Stimulated activated CD8-positive, alpha-beta memory T cell treated with anti-CD3 and anti-CD28 coated beads, Interleukin-15, amount 100 ng/mL, for 48 hours (primary cell): ENCODE data around the gene KIF12.

Source experiments
- DNase-seq, 2 donors: peaks; one replicate each; pipeline ENCODE4 v3.0.0-alpha.2; 2020; ENCODE audit warnings: low read depth in 2 of 2

KIF12 gene

DNA sequence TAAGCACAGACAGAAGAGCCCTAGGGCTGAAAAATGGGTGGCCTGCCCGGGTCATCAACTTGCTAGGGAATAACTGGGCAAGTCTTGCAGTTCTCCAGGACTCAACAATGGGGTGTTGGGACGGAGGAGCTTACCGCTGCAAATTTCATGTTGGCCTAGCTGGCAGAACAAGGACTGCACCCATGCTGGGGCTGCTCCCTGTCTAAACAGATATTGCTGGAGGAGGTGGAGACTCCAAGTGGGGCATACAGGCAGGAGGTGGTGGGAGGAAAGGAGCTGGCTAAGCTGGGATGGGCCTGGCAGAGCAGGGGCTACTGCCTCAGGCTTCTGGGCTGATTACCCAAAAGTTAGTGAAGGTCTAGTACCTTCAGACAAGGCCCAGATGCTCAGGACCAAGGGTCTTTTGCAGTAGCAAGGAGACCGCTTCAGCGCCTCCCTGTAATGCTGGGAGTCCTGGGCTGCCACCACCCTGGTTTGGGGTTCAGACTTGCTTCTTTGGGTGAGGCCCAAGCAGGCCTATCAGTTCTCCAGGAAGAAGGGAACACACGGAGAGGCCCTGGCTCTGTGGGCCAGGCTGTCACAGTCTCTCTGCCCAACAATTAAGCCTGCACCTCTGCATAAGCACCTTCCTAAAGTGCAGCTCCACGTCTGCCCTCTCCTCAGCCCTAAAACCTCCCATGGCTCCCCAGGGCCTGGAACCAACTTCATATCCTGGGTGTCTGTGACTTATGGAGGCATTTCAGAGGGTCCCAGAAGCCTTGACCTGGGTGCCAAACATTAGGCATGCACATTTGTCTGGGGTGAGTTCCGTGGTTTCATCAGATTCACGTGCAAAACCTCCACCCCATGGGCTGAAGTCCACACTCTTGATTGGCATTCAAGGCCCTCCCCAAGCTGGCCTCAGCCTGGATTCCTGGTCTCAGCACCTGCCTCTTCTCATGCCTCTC is 24.2 kb upstream of the KIF12 start:
- no peak for DNase-seq

DNA sequence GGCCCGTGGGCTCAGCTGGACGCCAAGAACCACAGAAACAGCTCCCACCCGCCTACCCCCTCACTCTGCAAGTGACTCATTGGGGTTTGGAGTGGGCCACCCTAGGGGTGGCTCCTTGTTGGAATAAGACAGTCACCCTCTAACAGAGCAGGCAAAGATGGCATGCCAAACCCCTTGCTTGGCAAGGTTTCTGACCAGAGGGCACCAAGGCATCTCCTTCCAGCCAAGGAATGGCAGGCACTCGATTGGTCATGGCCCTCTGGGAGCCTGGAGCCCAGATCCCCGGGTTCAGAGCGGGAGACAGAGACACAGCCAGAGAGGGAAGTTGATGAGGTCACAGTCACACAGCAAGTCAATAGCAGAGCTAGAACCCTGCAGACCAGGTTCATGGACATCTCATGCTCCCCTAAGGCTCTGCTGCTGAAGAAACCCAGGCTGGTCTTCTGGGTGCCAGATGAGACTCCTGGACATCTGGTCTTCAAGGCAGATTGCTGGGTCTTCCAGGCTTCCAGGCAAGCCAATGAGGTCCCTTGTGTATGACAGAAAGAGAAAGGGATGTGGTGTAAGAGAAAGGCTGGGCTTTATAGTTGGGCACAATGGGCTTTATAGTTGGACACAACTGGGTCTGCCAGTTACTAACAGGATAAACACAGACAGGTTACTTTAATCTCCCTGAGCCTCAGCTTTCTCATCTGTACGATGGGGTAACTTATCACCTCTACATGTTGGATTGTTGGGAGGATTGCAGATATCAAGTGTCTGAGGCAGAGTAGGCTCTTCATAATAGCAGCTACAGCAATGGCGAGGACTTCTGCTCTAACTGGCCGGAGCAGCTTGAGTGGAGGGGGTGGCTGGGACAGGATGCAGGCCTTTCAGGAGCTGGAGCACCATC is 23.3 kb upstream of the KIF12 start:
- no peak for DNase-seq

DNA sequence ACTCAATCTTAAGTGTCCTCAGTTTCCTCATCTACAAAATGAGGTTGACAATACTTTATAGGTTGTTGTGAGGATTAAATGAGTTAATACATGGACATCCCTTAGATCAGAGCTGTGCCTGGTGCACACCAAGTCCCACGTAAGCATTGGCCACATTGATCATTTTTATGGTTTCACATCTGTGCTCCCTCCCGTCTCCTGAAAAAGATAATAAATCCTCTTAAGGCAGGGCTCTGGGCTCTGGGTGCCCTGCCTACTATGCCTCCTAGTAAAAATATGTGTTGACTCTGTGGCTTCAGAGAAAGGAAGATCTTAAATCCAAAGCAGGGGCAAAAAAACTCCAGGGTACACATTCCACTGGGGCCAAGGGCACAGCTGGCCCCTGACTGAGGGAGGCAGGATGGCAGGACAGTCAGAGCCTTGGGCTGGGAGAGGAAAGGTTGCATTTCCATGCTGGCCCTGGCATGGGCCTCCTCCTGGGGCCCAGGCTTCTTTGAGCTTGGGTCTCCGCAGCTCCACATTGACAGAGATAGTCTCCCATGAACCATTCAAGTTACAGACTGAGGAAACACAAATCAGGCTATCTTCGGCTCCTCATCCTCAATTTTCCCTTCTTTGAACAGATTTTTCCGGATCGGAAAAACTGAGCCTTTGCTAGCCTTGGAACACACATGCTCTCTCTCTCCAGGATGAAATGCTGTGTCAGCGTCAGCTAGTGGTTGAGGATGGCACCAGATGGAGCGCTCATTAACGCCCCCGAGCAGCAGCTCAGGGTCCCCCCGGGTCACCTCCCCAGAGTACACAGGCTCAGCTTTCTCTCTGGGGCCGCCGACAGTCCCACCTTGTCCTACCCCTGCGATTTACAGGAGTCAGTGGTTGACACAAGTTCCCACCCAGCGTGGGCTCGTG is 22.4 kb upstream of the KIF12 start:
- no peak for DNase-seq

DNA sequence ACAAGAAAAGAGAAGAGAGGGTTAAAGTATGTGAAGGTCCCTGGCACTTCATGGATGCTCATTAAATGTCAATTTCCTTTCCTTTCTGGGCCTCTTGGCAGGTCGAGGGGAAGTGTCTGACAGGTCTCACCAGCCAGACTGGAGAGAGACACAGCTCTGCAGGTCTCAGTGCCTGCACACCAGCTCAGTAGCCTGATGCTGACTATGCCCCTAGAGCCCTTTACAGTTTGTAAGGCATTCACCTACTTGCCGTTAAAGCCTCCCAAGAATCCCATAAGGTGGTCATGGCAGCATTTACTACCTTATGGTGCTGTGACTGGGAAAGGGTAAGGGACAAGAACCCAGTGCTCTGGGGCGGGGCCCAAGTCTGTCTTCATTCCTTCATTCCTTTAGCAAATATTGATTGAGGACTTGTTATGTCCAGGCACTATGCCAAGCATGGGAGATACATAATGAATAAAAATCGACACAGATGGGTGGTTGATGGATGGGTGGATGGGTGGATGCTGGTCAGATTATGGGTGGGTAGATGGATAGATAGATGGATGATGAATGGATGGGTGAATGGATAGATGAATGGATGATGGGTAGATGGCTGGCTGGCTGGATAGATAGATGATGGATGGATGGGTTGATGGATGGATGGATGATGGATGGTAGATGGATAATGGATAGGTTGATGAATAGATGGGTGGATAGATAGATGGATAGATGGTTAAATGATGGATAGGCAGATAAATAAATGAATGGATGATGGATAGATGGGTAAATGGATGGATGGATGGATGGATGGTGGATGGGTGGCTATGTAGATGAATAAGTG is 21.3 kb upstream of the KIF12 start:
- DNase-seq, result no peak

DNA sequence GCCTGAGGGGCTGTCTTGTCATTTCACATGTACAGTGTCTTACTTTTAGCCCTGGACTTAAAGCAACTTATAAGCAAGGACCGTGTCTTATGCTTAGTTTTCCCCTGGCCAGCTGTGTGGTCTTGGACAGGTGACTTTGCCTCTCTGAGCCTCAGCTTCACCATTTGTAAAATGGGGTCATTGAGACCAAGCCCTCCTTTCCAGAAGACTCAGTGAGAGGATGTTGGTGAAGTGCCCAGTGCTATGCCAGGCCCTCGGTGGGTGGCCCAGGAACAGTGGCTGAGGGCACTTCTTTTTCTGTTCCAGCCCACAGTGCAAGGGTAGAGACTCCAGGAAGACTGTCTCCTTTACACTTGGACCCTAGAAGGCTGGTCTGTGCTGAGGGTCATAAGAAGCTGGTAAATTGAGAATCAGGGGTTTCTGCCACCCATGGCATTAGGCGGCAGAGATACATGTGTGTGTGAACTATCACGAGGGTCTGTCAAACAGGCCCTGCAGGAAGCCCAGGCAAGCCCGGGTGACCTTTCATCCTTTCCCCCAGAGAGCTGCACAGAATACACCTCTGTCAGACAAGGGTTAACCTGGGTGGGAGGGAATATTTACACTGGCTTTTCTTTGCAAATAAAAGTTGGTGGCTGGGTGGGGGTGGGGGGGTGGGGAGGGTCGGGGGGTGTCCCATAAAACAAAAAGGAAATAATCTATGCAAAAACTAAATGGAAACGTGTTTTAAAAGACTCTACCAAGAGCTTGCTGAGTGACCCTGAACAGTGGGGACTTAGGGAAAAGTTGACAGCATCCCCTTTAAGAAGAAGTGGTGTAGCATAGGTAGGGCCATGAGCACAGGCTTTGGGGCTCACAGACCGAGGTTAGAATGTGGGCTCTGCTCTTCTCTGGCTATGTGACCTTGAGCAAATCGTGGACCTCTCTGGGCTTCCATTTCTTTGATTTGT is 20.4 kb upstream of the KIF12 start:
- no peak for DNase-seq

DNA sequence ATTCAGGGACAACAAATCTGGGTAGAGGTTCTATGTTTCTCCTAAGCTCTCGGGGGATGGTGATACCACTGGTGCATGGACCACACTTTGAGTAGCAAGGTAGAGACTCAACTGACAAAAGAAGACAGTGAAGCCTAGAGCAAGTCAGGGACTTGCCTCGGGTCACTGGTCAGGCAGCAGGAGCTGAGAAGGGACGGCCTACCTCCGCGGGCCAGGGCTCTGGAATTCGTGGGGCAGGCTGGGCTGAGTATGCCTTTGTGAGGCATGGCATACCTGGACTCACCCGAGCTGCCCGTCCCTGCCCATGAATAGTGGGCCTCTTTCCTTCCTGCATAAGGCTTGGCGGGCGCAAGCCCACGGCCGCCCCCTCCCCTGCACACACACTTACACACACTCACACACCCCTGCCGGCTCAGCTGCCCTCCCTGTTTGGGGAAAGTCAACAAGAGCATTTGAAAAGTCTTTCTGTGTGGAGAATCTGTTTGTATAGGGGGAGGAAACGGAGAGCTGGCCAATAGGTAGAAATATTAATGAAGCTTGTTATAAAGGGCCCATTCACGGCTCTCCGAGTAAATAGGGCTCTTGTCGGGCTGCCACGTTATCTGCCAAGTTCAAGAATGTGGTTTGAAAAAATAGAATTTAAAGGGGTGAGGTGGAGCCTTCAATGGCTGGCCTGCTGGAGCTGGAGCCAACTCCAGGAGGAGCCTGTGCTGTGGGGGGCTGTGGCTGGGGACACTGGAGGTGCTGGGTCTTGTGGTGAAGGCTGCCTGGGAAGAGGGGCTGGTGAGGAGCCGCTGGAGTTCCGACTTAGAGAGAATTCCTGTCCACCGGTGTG is 19.1 kb upstream of the KIF12 start:
- no peak for DNase-seq

DNA sequence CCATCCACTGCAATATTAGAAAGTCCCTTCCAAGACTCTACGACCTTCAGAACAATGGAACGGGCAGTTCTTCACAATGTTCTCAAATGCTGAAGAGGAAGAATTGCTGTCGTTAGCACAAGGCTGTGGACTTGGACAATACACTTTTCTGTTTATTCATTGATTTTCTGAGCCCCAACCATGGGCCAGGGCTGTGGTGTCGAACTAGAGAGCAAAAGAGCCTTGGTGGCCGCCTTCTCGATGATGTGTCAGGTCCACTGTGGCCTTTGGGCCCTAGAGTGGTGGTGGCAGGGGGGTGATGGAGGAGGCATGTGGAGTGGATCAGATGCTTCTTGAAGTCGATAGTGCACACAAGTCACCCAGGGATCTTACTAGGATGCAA is 18.5 kb upstream of the KIF12 start:
- no peak for DNase-seq

DNA sequence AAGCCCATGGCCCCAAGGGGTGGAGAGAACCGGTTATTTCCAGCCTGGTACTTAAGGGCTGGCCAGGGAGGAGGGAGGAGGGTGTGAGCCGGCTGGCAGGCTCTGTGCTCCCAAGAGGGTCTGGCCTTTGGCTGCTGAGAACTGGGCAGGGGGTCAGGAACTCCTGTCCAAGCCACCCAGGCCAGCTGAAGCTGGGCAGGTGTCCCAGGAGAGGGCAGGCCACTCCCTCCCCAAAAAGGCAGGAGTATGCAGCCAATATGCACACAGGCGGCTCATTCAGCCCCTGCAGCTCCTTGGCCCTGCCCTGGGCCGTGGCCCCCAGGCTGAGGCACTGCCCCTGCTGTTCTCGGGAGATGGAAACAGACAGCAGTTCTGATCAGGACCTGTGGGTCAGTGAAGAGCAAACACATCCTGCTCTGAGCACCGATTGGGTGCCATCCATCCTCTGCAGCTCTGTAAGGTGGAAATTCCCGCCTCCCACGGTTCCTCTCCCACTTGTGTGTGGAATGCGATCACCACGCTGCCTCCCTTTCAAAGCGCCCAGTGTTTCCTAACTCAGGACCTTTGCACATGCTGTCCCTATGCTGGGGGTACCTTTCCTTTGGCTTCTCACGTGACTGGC is 17.1 kb upstream of the KIF12 start:
- no peak for DNase-seq

DNA sequence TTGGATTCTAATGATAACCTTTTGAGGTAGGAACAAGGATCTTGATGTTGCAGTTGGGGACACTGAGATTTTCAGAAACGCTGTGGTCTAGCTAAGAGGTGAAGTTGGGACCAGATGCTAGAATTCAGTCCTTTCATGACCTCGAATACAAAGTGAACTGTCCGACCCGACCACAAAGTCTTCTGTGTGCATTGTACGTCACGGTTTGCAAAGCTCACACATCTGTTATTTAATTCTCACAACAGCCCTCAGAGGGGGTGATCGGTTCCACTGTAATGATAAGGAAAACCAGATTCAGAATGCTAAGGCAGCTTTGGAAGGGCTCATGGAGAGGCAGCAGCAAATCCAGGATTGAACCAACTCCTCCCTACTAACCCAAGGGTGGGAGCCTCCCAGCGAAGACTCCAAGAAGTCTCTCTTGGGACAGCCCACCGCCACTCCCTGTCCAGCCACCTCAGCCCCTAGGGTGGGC is 16.6 kb upstream of the KIF12 start:
- DNase-seq, result no peak

DNA sequence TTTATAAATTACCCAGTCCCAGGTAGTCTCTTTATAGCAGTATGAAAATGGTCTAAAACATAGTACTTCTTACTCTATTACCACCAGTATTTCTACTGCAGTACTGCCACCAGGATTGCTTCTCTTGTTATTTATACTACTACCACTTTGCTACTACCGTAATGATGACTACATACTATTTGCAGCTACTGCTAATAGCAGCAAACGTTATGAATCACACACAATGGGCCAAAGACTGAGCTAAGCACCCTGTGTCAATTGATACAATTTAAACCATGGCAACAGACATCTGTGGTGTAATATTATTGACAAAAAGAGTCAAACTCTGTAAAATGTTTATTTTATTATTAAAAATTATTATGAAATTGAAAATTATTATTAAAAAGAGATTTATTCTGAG is 15.3 kb upstream of the KIF12 start:
- no peak for DNase-seq

DNA sequence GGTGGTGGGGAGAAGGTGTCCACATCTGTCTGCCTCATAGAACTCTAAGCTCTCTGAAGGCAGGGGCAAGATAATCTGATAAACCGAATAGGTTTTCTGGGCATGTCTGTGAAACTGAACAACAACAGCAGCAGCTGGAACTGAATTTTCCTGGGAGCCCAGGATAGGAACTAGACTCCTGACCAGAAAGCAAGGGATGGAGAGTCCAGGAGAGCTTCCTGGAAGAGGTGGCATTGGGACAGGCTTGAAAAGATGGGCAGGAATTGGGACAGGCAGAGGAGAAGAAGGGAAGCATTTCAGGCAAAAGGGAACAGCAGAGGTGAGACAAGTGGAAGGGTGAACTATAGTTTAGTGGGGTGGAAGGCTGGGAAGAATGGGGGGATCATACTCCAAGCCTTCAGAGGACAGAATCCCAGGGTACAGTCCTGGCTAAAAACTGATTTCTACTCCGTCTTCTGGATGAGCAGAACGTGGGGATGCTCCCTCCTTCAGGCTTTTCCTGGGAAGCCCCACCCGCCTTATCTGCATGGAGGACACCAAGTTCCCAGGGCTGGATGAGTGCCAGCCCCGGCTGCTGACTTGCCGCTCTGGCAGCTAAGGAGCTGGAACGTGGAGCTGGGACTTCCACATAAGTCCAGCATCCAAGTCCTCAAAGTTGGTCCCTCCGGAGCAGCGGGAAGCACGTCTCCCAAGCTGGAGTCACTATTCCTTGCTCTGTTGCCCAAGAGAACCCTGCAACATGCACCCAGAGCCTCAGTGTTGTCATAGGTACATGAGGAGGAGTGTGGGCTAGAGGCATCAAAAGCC is 13.9 kb upstream of the KIF12 start:
- no peak for DNase-seq

DNA sequence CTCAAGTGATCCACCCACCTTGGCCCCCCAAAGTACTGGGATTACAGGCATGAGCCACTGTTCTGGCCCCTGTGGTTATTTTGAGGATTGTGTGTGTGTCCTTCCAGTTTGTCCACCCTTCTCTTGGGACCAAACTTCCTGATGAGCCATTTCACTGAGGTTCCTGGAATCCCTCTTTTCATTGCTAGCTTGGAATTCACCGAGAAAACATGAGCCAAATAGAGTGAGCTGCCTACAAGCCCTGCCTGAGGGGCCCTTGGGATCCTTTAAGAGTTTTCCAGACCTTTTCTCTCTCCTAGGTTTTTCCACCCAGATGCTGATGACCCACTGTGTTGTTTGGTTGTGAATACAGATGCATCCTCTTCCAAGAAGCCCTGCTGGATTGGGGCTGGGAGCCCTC is 13.2 kb upstream of the KIF12 start:
- no peak for DNase-seq

DNA sequence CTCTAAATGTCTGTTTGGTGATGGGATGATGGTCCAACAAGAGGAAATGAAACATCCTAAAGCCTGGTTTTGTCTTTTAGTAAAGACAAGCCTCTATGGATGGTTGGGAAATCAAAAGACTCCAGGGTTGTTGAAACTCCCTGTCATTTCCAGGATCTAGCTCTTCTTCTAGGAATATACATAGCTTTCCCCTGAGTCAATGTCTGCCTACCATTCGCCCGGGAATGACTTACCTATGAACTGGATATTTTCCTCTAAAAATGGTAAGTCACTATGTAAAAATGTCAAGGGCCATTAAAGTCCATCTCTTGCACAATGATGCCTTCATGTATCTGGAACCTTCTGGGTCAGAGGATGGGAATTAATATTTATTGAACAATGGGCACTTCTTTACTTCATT is 11.1 kb upstream of the KIF12 start:
- DNase-seq, result no peak

DNA sequence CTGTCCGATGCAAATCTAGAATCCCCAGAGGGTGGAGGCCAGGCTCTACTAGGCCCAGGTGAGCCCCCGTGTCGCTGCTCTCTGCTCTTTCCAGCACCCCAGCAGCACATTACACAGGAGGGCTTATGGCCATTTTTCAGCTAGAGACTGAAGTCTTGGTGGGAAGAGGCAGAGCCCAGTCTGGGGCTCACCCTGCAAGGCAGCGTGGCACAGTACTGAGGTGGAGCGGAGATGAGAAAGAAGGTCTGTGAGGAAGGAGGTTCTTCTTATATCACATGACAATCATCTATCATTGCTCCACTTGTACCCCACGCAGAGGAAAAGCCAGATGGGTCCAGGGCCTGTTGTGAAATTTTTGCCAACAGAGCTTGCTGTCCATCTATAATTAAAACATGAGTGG is 10.0 kb upstream of the KIF12 start:
- DNase-seq, result no peak

DNA sequence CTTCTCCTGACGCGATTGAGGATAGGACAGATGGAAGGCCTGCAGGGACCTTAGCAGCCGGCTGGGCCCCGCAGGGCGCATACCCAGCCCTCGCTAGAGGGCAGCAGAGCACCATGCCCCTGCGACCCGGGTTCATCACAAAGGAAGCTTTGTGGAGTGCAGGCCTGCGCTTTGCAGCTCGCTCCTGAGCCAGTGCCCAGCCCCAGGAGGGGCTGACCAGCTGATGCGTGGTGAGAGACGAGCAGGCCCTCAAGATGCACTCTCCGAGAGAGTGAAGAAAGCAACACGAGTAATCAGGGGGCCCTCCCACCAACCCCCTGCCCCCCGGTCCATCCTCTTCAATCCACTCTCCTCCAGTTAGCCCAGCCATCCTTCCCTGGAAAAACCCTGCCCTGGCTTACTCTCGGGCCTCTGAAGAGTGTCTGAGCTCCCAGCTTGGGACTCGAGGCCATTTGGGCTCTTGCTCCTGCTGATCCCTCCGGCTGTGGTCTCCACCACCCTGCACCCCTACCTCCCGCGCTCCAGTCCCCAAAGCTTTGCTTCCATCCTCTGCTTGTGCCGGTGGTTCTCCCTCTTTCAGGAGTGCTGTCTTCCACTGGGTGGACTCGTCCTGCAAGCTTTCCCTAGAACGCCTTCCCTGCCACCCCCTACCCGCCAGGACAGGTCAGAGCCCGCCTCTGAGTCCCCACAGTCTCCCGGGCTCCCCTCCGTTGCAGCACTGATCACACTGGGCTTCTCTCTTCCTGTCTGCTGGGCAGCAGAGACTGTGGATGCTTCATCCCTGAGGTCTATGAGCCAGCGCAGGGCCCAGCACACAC is 9.1 kb upstream of the KIF12 start:
- DNase-seq, result peak; percentile 41

DNA sequence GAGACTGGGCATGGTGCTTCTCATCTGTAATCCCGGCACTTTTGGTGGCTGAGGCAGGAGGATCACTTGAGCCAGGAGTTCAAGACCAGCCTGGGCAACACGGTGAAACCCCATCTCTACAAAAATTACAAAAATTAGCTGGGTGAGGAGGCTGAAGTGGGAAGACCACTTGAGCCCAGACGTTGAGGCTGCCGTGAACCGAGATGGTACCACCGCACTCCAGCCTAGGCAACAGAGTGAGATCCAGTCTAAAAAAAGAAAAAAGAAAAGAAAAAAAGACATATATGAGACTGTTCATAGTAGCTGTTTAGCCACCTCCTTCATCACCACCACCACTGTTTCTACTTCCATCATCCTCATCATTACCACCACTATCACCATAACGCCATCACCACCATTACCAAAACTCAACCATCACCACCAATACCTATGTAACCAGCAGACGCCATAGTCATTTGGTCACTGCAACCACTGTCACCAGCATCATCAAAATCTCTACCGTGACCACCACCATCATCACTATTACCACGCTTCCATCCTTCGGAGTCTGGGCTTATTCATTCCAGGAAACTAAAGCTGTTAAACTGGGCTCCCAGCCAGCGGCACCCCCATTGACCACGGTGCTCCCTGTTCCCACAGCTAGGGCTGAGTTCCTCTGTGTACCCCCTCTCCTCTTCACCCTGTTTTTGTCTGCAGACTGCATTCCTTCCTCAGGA is 8.4 kb upstream of the KIF12 start:
- no peak for DNase-seq
